ENCODE measurements around the gene DDX5.
"Not testable (repeated sequence)": the region's sequence is repeated elsewhere in the genome, so short reads cannot be mapped to it uniquely, and the experiment has no call there.

The DDX5 gene

DNA sequence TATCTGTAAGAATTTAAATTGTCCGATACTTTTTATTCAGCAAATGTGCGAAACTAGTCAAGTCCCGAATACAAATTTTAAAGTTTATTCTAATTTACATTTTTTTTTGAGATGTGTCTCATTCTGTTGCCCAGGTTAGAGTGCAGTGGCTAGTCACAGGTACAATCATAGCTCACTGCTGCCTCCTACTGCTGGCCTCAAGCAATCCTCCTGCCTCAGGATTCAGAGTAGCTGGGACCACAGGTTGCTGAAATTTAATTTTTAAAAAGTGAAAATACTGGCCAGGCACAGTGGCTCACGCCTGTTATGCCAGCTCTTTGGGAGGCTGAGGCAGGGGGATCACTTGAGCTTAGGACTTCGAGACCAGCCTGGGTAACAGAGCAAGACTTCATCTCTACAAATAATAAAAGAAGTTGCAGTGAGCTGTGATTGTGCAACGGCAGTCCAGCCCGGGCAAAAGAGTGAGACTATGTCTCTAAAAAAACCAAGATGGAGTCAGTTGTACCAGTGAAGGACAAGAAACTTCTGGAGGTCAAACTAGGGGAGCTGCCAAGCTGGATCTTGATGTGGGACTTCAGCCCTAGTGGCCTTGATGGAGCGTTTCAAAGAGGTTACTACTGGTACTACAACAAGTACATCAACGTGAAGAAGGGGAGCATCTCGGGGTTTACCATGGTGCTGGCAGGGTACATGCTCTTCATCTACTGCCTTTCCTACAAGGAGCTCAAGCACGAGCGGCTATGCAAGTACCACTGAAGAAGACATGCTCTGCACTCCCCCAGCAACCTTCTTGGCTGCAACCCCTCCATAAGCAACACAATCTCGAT is 14.8 kb downstream of the DDX5 start:
- DNase-seq = peak; percentile 67 to 69

DNA sequence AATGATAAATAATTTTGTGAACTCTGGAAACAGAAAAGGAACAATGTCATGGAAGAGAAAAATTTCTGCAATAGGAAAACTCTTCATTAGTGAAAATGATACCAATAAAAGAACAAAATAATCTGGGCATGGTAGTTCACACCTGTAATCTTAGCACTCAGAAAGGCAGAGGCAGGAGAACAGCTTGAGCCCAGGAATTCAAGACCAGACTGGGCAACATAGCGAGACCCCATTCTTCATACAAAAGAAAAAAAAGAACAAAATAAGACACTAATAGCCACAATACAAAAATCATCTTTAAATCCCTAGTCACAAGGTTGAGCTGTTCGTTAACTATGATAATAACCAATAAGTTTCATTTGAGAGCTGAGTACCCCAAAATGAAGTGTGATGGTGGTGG is 17.8 kb downstream of the DDX5 start:
- DNase-seq = no peak

DNA sequence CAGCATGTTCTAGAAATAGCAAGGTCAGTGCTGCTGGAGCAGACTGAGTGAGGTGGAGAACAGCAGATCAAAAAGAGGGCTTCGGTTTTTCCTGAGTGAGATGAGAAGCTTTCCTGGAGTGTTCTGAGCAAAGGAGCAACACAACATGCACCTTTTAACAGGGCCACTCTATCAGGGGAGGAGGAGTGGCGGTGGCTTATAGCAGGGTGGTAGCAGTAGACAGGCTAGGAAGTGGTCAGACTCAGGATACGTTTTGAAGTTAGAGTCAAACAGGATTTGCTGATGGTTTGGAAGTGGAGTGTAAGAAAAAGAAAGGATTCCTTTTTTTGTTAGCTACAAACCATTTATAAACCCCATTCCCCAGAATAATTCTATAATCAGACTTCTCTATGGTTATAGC is 21.7 kb downstream of the DDX5 start:
- no peak for DNase-seq

DNA sequence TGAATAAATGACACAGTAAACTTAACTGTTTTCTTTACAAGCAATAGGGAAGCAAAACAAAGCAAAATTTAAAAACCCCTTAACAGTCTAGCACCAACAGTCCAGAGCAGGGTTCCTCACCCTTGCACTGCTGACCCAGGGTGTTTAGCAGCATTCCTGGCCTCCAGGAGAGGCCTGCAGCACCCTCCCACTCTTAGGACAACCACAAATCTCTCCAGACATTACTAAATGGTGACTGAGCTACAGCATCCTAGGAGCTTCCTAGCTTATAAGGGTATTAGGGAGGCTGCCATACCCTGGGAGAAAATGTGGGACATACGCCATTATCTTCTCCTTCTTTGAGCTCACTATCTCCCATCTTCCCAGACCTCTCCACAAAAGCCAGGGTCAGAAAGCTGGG is 25.1 kb downstream of the DDX5 start:
- no peak for DNase-seq

DNA sequence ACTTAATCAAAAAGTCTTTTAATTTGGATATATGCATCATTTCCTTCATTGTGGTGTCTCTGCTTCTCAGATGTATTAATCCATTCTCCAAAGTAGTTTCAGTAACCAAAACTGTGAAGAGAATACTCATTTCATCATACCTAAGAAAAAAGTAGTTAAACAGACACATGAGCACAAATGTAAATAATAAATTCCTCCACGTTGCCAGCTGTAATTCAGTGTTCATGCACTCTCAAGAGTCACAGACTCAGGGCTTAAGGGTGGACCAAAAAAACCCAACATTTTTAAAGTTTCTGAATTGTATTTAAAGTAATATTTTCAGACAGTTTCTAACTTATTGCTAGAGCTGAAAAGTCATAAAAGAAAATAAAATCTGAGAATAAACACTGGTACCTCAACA is 28.2 kb downstream of the DDX5 start:
- no peak for DNase-seq

DNA sequence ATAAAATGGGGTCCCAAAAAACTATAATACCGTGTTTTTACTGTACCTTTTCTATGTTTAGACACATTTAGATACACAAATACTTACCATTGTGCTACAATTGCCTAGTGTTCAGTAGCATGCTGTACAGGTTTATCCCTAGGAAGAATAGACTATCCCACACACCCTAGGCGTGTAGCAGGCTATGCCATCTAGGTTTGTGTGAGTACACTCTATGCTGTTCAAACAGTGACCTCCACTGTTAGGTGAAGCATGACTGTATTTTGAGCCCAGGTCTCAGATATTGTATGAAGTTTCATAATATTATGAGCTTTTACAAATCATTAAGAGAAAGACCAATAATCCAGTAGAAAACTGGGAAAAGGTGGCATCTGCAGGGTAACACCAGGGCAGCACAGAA is 33.5 kb downstream of the DDX5 start:
- DNase-seq = no peak

DNA sequence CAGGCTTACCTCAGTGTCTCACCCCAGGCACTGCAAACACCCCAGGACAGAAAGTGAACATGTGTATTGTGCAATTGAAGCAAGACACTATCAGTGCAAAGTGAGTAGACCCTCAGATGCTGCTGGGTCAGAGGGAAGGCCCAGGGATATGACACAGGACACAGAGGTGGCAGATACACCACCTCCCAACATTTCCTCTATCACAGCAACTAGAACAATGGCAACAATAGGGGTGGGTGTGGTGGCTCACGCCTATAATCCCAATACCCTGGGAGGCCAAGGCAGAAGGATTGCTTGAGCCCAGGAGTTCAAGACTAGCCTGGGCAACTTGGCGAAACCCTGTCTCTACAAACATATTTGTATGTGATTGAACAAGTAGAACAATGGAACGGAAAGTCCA is 34.6 kb downstream of the DDX5 start:
- DNase-seq = no peak

DNA sequence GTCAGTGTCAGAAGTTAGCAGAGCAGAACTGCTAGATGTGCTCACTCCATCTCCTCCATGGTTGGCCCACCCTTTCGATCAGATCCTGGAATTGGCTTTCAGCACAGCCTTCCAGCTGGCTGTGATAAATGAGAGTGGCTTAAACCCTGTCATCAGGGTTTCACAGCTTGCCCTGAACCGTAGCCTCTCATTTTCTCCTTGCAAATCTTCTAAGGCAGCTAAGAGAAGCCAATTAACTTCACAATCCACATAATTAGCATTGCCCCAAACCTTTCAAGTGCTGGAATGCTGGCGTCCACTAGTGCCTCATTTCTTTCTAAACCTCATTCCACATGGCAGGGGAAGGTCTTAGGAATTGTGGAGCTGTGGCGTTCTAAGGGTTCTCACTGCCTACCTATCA is 35.5 kb downstream of the DDX5 start:
- no peak for DNase-seq

DNA sequence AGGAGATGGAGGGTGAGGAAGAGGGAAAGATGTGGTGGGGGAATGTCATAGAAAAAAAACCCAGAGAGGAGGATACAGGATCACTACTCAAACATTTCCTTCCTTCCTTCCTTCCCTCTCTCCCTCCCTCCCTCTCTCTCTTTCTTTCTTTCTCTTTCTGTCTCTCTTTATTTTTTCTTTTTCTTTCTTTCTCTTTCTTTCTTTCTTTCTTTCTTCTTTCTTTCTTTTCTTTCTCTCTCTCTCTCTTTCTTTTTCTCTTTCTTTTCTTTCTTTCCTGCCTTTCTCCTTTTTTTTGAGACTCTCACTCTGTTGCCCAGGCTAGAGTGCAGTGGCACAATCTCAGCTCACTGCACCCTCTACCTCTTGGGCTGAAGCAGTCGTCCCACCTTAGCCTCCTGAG is 39.3 kb downstream of the DDX5 start:
- not testable (repeated sequence) for DNase-seq

DNA sequence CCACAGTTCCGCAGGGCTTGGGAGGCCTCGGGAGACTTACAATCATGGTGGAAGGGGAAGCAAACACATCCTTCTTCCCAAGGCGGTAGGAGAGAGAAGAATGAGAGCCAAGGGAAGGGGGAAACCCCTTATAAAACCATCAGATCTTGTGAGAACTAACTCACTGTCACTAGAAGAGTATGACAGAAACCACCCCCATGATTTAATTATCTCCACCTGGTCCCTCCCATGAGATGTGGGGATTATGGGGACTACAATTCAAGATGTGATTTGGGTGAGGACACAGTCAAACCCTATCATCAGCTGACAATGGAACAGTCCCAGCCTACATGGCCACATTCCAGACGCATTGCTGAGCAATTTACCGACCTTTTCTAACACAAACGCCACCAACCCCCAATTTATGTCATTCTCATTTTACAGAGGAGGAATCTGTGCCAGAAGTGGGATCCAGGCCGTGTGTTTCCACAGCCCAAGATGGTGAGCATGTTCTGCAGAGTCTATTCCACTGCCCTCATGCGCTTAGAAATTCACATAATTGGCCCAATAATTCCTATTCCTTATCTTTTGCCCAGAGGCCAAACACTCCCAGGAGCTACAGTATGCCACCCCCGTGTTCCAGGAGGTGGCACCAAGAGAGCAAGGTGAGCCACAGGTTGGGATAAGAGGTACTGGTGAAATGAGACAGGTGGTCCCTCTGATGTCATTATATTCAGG is 39.9 kb downstream of the DDX5 start:
- no peak for DNase-seq

DNA sequence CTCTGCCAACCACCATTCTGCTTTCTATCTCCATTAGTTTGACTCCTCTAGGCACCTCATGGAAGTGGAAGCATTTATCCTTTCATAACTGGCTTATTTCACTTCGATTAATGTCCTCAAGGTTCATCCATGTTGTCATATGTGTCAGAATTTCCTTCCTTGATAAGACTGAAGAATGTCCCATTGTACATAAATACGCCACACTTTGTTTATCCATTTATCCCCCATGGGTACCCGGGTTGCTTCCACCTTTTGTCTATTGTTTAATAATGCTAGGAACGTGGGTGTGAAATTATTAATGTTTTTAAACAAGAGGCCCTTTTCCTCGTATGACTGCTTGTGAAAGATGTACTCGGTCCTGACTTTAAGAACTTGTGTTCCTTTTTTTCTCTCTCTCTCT is 44.3 kb downstream of the DDX5 start:
- DNase-seq = no peak

DNA sequence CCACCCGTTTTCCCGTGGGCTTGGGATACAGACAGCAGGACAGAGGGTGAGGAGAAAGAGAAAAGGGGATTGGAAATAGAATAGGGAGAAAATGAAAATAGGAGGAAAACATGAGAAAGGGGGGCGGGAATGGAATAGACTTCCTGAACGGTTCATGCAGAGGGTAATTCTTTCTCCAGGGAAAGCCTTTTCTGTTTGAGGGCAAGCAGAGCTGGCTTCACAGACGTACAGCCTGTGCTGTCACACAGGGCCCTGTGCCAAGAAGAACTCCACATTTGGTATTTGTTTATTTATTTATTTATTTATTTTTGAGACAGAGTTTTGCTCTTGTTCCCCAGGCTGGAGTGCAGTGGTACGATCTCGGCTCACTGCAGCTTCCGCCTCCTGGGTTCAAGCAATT is 45.1 kb downstream of the DDX5 start:
- no peak for DNase-seq

DNA sequence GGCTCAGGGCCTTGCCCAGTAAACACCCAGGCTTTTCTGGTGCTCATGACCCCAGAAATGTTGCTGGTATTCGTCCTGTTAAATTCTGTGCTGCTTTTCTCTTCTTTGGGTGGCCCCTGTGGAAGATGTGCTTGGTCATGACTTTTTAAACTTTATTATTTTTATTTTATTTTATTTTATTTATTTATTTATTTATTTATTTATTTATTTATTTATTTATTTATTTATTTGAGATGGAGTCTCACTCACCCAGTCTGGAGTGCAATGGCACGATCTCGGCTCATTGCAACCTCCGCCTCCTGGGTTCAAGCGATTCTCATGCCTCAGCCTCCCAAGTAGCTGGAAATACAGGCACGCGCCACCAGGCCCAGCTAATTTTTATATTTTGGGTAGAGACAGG is 46.3 kb downstream of the DDX5 start:
- not testable (repeated sequence) for DNase-seq

DNA sequence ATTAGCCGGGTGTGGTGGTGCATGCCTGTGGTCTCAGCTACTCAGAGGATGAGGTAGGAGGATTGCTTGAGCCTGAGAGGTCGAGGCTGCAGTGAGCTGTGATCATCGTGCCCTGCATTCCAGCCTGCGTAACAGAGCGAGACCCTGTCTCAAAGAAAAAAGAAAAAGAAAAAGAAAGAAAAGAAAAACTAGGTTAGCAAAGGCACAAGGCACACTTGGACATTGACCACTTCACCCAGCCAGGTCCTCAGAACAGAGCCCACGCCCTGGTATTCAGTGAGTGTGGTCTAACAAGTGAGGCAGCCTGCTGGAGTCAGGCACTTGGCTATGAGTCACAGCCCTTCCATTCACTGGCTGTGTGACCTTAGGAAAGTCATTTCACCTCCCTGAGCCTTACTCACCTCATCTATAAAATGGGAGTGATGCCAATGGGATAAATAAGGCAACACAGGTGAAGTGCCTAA is 46.8 kb downstream of the DDX5 start:
- DNase-seq = no peak

DNA sequence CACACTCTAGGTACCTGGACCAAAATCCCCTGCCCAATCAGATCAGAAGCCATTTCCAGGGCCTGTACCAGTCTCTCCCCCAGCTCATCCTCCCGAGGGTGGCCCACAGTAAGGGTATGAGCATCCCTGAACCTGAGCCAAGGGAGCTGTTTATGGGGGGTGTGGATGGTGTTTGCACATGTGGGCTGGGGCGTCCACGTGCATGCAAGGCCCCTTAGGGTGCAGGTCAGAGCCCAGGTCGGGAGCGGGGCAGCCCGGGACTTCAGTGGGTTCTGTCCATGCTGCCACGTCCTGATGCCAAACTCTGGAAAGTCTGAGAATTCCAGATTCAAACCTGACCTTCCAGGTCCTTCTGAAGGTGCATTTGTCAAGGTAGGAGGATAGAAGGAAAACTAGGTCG is 47.3 kb downstream of the DDX5 start:
- DNase-seq = no peak

DNA sequence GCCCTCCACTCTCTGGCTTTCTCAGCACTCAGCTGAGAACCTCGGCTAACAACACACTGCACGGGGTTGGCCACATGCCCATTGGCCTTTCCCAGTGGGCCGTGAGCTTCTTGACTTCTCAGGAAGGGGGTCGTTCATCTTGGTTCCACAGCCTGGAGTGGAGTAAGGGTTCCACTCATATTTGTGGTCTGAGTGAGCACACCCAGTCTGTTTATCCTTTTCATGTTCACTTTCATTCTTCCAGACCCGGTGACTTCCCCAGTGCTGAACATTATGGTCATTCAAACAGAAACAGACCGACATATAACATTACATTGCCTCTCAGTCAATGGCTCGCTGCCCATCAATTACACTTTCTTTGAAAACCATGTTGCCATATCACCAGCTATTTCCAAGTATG is 48.9 kb downstream of the DDX5 start:
- no peak for DNase-seq

DNA sequence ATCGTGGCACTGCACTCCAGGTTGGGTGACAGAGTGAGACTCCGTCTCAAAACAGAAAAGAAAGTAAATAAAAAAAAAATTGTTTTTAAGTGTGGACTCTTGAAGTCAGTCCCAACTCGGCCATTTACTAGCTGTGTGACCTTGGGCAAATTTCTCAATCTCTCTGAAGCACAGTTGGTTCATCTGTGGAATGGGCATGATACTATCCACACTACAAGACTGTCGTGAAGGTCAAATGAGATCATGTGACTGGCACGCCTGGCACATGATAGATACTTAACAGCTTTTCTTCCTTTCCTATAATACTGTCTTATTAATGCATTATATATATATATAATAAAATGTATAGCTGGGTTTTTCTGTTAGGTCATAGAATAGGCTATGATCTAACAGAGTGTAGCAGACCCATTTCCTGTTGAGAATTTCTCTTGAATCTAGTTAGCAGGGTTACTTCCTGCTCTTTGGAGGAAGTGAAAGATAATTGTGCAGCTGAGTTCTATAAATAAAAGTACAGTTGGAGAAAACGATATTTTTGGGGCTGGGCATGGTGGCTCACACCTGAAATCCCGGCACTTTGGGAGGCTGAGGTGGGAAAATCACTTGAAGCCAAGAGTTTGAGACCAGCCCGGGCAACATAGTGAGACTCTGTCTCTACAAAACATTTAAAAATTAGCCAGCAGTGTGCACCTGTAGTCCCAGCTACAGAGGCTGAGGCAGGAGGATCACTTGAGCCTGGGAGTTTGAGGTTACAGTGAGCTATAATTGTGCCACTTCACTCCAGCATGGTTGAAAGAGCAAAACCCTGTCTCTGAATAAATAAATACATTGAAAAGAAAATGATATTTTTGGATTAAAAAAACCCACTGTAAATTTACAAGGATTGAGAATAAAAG is 49.9 kb downstream of the DDX5 start:
- peak; percentile 41 to 51 for DNase-seq

DNA sequence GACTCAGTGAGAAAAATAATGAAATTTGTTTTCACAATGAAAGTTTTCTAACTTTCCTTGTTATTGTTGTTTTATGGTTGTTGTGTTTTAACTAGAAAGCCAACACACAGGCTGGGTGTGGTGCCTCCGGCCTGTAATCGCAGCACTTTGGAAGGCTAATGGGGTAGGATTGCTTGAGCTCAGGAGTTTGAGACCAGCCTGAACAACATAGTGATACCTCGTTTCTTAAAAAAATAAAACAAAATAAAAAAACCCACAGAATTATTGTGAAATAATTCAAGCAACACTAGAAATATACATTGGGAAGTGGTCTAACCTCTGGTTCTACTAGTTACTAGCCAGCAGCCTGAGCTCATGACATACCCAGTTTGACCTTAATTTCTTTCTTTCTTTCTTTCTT is 56.5 kb downstream of the DDX5 start:
- DNase-seq = no peak

DNA sequence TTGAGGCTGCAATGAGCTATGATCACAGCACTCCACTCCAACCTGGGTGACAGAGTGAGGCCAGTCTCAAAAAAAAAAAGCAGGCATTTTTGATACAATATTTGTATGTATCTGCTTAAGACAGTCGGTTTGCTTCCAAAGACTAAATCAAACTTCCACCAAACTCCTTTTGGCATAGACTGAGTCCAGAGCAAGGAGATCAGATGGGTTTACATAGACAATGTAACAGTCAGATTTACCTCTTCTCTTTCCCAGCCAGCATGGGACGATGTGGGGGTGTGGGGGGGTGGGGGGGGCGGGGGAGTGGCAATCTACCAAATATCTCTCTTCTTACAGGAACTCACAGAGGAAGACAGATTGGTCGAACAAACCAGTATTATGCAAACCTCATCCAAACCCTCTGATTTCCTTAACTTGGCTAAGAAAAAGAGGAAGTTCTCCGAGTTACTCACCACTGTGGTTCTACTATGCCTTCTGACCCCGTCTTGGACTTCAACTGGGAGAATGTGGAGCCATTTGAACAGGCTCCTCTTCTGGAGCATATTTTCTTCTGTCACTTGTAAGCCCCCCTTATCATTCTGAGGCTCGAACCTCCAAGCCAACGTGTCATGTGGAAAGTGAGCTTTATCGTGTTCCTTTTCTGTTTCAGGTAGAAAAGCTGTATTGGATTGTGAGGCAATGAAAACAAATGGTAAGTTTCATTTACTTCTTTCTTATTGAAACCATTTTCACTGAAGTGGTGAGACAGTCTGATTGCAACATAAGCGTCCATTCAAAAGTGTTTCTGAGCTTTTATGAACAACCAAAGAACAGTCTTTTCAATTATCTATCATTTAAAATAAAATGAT is 57.2 kb downstream of the DDX5 start, which contains the start of gene MILR1:
Gene MILR1 (plus strand): TSS at position 451 of the 848 bp plus-strand sequence. CDS start 54 bp downstream, at position 505.
- peak; percentile 36 to 64 for DNase-seq

All from CD4-positive, alpha-beta T cell treated with Interleukin-4 for 1 hour (primary cell).